ENCODE measurements around the gene TP53BP1.
A peak's percentile ranks its signal among the peaks of the same experiment; 100 is the strongest.
"Not testable (repeated sequence)": the region's sequence is repeated elsewhere in the genome, so short reads cannot be mapped to it uniquely, and the experiment has no call there.

The TP53BP1 gene, protein sequence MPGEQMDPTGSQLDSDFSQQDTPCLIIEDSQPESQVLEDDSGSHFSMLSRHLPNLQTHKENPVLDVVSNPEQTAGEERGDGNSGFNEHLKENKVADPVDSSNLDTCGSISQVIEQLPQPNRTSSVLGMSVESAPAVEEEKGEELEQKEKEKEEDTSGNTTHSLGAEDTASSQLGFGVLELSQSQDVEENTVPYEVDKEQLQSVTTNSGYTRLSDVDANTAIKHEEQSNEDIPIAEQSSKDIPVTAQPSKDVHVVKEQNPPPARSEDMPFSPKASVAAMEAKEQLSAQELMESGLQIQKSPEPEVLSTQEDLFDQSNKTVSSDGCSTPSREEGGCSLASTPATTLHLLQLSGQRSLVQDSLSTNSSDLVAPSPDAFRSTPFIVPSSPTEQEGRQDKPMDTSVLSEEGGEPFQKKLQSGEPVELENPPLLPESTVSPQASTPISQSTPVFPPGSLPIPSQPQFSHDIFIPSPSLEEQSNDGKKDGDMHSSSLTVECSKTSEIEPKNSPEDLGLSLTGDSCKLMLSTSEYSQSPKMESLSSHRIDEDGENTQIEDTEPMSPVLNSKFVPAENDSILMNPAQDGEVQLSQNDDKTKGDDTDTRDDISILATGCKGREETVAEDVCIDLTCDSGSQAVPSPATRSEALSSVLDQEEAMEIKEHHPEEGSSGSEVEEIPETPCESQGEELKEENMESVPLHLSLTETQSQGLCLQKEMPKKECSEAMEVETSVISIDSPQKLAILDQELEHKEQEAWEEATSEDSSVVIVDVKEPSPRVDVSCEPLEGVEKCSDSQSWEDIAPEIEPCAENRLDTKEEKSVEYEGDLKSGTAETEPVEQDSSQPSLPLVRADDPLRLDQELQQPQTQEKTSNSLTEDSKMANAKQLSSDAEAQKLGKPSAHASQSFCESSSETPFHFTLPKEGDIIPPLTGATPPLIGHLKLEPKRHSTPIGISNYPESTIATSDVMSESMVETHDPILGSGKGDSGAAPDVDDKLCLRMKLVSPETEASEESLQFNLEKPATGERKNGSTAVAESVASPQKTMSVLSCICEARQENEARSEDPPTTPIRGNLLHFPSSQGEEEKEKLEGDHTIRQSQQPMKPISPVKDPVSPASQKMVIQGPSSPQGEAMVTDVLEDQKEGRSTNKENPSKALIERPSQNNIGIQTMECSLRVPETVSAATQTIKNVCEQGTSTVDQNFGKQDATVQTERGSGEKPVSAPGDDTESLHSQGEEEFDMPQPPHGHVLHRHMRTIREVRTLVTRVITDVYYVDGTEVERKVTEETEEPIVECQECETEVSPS (N-terminal part only)

DNA sequence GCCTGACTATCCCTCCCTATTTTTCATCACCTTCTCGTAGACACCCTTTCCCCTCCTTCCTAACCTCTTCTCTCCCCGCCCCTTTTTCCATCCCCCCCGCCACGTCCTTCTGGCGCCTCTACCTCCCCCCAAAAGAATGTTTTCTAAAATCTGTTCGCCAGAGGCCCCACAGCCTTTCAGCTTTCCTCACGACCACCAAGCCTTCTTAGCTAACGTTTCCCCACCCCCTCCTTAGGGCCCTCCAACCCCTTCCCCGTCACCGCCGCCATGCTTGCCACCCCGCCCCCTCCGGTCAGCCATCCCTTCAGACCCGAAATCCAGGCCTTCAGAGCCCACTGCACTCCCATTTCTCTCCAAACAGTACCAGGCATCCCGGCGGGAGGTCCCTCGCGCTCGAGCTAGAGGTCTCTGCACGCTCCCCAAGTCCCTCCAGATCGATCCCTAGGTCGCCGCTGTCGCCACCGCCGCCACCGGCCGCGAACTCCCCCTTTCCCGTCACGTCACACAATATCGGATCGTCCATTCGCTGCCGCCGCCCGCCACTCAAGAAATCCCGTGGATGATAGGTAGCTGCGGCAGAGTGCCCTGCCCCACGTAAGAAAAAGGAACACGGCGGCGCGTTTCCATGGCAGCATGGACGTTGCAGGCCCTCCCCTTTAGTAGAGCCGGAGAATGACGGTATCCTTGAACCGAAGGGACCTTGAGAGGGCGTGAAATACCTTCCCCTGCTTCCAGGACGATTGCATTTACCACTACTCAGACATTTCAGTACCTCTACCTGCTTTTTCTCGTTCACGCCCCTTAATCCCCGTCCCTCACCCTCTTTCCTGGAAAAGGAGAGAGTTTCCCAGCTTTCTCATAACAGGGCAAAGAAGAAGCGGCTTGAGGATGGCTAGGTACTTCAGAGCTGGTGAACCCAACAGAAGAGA lies at the start of gene TP53BP1:
TSS of gene TP53BP1 (minus strand) at position 484 of the 929 bp plus-strand sequence. CDS start at position 371, 113 bp downstream.
- H3K4me1 ChIP-seq (ENCODE audit: insufficient read depth, low read length) = peaks cover 22% of the 10 kb centered on the region
- H3K4me3 ChIP-seq (ENCODE audit: low read depth in 1 of 2, low read length in 2 of 2) = peak within 1 kb of the TSS; percentile 92 to 96
- H3K36me3 ChIP-seq (ENCODE audit: insufficient read depth, low read length) = peaks cover 15% of the 10 kb centered on the region
- peak within 1 kb of the TSS; percentile 92 for H3K27ac ChIP-seq (ENCODE audit: low read depth, low read length)
- peak within 1 kb of the TSS; percentile 87 for H3K9ac ChIP-seq (ENCODE audit: low read length)
- H3K27me3 ChIP-seq (ENCODE audit: control insufficient read depth in 1 of 2, insufficient read depth in 2 of 2, low read length in 2 of 2) = no peaks in the 10 kb centered on the region
- no peaks in the 10 kb centered on the region for H3K9me3 ChIP-seq (ENCODE audit: low read length)

- H3K4me1 ChIP-seq (ENCODE audit: insufficient read depth, low read length) = no peaks in the 10 kb centered on the region
- no peaks in the 10 kb centered on the region for H3K27me3 ChIP-seq (ENCODE audit: control insufficient read depth in 1 of 2, insufficient read depth in 2 of 2, low read length in 2 of 2)
- H3K9me3 ChIP-seq (ENCODE audit: low read length) = no peaks in the 10 kb centered on the region
- no peak overlapping the region for H3K27ac ChIP-seq (ENCODE audit: low read depth, low read length)
- H3K4me3 ChIP-seq (ENCODE audit: low read depth in 1 of 2, low read length in 2 of 2) = no peak overlapping the region
- H3K36me3 ChIP-seq (ENCODE audit: insufficient read depth, low read length) = peaks cover 3% of the 10 kb centered on the region
- no peak overlapping the region for H3K9ac ChIP-seq (ENCODE audit: low read length)
These were observed 48.8 kb upstream of the TP53BP1 start for GRCh38 chr15:43541785-43542184.

- Histone ChIP-seq H3K9ac (ENCODE audit: low read length) (no peak overlapping the region), H3K36me3 (ENCODE audit: insufficient read depth, low read length) (peaks cover 22% of the 10 kb centered on the region), H3K9me3 (ENCODE audit: low read length) (no peaks in the 10 kb centered on the region), H3K4me3 (ENCODE audit: low read depth in 1 of 2, low read length in 2 of 2) (no peak overlapping the region), H3K4me1 (ENCODE audit: insufficient read depth, low read length) (no peaks in the 10 kb centered on the region), H3K27ac (ENCODE audit: low read depth, low read length) (no peak overlapping the region), H3K27me3 (ENCODE audit: control insufficient read depth in 1 of 2, insufficient read depth in 2 of 2, low read length in 2 of 2) (no peaks in the 10 kb centered on the region)
These were observed 45.1 kb upstream of the TP53BP1 start for GRCh38 chr15:43538091-43538490.

GRCh38 chr15:43534897-43535296 lies 41.9 kb upstream of the TP53BP1 start:
- Histone ChIP-seq H3K9me3 (ENCODE audit: low read length) (no peaks in the 10 kb centered on the region), H3K4me1 (ENCODE audit: insufficient read depth, low read length) (peaks cover 9% of the 10 kb centered on the region), H3K27ac (ENCODE audit: low read depth, low read length) (no peak overlapping the region), H3K27me3 (ENCODE audit: control insufficient read depth in 1 of 2, insufficient read depth in 2 of 2, low read length in 2 of 2) (no peaks in the 10 kb centered on the region), H3K36me3 (ENCODE audit: insufficient read depth, low read length) (peaks cover 23% of the 10 kb centered on the region), H3K9ac (ENCODE audit: low read length) (no peak overlapping the region), H3K4me3 (ENCODE audit: low read depth in 1 of 2, low read length in 2 of 2) (no peak overlapping the region)

DNA sequence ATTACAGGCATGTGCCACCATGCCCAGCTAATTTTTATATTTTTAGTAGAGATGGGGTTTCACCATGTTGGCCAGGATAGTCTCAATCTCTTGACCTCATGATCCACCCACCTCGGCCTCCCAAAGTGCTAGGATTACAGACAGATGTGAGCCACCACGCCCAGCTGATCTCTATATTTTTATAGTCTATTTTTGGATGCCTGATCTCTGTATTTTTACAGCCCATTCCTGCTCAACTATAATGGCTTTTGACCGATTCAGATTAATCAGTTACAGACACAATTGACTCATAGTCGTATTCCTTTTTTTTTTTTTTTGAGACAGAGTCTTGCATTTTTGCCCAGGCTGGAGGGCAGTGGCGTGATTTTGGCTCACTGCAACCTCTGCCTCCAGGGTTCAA lies 39.9 kb upstream of the TP53BP1 start:
- H3K4me3 ChIP-seq (ENCODE audit: low read depth in 1 of 2, low read length in 2 of 2); H3K27me3 ChIP-seq (ENCODE audit: control insufficient read depth in 1 of 2, insufficient read depth in 2 of 2, low read length in 2 of 2); H3K4me1 ChIP-seq (ENCODE audit: insufficient read depth, low read length); H3K9ac ChIP-seq (ENCODE audit: low read length); H3K9me3 ChIP-seq (ENCODE audit: low read length); H3K27ac ChIP-seq (ENCODE audit: low read depth, low read length): not testable (repeated sequence)
- peaks cover 28% of the 10 kb centered on the region for H3K36me3 ChIP-seq (ENCODE audit: insufficient read depth, low read length)

DNA sequence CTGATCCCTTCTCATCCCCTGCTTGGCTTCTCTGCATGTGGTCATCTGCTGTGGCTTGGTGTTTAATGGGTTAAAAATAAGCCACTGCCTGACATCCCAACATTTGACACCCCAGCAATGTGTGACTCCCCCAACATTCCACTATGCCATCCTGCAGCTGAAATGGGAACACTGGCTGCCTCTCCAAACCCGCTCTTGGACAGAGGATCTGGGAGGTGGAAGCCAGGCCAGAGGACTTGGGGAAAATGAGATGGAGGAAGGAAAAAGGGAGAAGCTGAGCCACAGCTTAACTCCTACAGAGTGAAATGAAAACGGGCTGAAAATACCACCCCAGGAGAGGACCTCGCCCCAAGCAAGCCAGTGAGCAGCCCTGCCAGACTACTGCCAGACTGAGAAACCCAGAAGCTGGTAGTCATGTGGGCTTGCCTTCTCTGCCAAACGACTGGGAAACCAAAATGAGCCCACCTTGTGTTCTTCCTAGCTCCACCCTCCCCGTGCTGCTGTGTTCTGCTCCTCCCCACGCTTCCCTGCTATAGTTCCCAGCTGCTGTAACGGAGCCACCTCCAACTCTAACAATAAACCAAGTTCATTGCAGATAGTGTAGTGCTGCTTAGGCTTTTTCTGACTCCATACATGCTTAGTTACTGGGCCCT lies 38.2 kb upstream of the TP53BP1 start:
- no peak overlapping the region for H3K4me3 ChIP-seq (ENCODE audit: low read depth in 1 of 2, low read length in 2 of 2)
- H3K27ac ChIP-seq (ENCODE audit: low read depth, low read length) = no peak overlapping the region
- H3K4me1 ChIP-seq (ENCODE audit: insufficient read depth, low read length) = peaks cover 9% of the 10 kb centered on the region
- peaks cover 28% of the 10 kb centered on the region for H3K36me3 ChIP-seq (ENCODE audit: insufficient read depth, low read length)
- no peaks in the 10 kb centered on the region for H3K9me3 ChIP-seq (ENCODE audit: low read length)
- no peak overlapping the region for H3K9ac ChIP-seq (ENCODE audit: low read length)
- H3K27me3 ChIP-seq (ENCODE audit: control insufficient read depth in 1 of 2, insufficient read depth in 2 of 2, low read length in 2 of 2) = no peaks in the 10 kb centered on the region

DNA sequence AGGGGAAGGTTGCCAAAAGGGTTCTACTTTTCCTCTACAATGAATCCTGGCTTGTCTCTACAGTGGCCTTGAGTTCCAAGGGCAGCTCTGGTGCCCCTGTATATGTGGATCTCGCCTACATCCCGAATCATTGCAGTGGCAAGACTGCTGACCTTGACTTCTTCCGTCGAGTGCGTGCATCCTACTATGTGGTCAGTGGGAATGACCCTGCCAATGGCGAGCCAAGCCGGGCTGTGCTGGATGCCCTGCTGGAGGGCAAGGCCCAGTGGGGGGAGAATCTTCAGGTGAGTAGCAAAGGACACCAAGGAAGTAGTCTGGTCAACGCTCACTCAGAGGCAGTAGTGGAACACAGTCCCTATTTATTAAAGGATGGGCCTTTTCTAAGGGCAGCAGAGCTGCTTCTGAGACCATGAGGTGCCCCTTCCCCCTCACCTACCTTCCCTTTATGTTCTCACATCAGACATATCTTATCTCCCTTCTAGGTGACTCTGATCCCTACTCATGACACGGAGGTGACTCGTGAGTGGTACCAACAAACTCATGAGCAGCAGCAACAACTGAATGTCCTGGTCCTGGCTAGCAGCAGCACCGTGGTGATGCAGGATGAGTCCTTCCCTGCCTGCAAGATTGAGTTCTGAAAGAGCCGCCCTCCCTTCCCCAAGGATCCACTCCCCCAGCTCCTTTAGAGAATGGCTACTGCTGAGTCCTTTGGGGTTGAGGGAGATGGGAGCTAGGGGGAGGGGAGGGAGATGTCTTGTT lies 36.8 kb upstream of the TP53BP1 start:
- no peak overlapping the region for H3K4me3 ChIP-seq (ENCODE audit: low read depth in 1 of 2, low read length in 2 of 2)
- no peaks in the 10 kb centered on the region for H3K9me3 ChIP-seq (ENCODE audit: low read length)
- H3K27ac ChIP-seq (ENCODE audit: low read depth, low read length) = no peak overlapping the region
- peaks cover 9% of the 10 kb centered on the region for H3K4me1 ChIP-seq (ENCODE audit: insufficient read depth, low read length)
- no peak overlapping the region for H3K9ac ChIP-seq (ENCODE audit: low read length)
- H3K27me3 ChIP-seq (ENCODE audit: control insufficient read depth in 1 of 2, insufficient read depth in 2 of 2, low read length in 2 of 2) = no peaks in the 10 kb centered on the region
- peaks cover 27% of the 10 kb centered on the region for H3K36me3 ChIP-seq (ENCODE audit: insufficient read depth, low read length)

- no peak overlapping the region for H3K27ac ChIP-seq (ENCODE audit: low read depth, low read length)
- no peaks in the 10 kb centered on the region for H3K27me3 ChIP-seq (ENCODE audit: control insufficient read depth in 1 of 2, insufficient read depth in 2 of 2, low read length in 2 of 2)
- H3K4me1 ChIP-seq (ENCODE audit: insufficient read depth, low read length) = peaks cover 9% of the 10 kb centered on the region
- H3K9me3 ChIP-seq (ENCODE audit: low read length) = no peaks in the 10 kb centered on the region
- peaks cover 23% of the 10 kb centered on the region for H3K36me3 ChIP-seq (ENCODE audit: insufficient read depth, low read length)
- no peak overlapping the region for H3K9ac ChIP-seq (ENCODE audit: low read length)
- no peak overlapping the region for H3K4me3 ChIP-seq (ENCODE audit: low read depth in 1 of 2, low read length in 2 of 2)
These were observed 36.2 kb upstream of the TP53BP1 start for GRCh38 chr15:43529141-43529540.

GRCh38 chr15:43528542-43529007 lies 35.6 kb upstream of the TP53BP1 start:
- Histone ChIP-seq H3K9me3 (ENCODE audit: low read length) (no peaks in the 10 kb centered on the region), H3K27ac (ENCODE audit: low read depth, low read length) (no peak overlapping the region), H3K9ac (ENCODE audit: low read length) (no peak overlapping the region), H3K36me3 (ENCODE audit: insufficient read depth, low read length) (peaks cover 23% of the 10 kb centered on the region), H3K27me3 (ENCODE audit: control insufficient read depth in 1 of 2, insufficient read depth in 2 of 2, low read length in 2 of 2) (no peaks in the 10 kb centered on the region), H3K4me1 (ENCODE audit: insufficient read depth, low read length) (peaks cover 9% of the 10 kb centered on the region), H3K4me3 (ENCODE audit: low read depth in 1 of 2, low read length in 2 of 2) (no peak overlapping the region)

Data from muscle layer of colon (tissue), 2 donors.